ENCODE data around the gene RAB9A. TPM values are rescaled to one million over a fixed set of nuclear protein-coding genes. Genes with fewer than 3 reads are reported as not detected.

The RAB9A gene
- polyA plus RNA-seq, 1 of the 3 experiments (the other 2 are of a cell fraction), result 15.3 TPM

- no peaks in the 10 kb centered on the region for H3K9me2 ChIP-seq
- H4K20me1 ChIP-seq (ENCODE audit: insufficient read depth), result no peaks in the 10 kb centered on the region
- no peak overlapping the region for H3K4me2 ChIP-seq
- H3K27me3 ChIP-seq (ENCODE audit: insufficient read depth), result no peaks in the 10 kb centered on the region
- H3K79me2 ChIP-seq (ENCODE audit: insufficient read depth), result no peaks in the 10 kb centered on the region
- H3K27ac ChIP-seq (ENCODE audit: low read depth in 2 of 2, low read length in 1 of 2), result no peak overlapping the region
- no peaks in the 10 kb centered on the region for H3K36me3 ChIP-seq (replicated peaks in 1 of 2; ENCODE audit: control insufficient read depth in 1 of 2, insufficient read depth in 2 of 2, low read length in 1 of 2)
- 42% methylated on average over 9 of the region's 9 CpGs for WGBS (ENCODE audit: low lambda C conversion rate)
- TF ChIP-seq MEF2A (IDR thresholded peaks at IDR 0.05; ENCODE audit: borderline replicate concordance, low read depth), result no peak
- TF ChIP-seq TAF1 (IDR thresholded peaks at IDR 0.05; ENCODE audit: borderline replicate concordance, low read depth, low read length), result no peak
- no peak for TF ChIP-seq YY1 (IDR thresholded peaks at IDR 0.05; ENCODE audit: low read depth)
- TF ChIP-seq RCOR1 (IDR thresholded peaks at IDR 0.05; ENCODE audit: low read length), result no peak
- TF ChIP-seq FOXM1 (IDR thresholded peaks at IDR 0.05; ENCODE audit: low read depth), result no peak
- no peak for TF ChIP-seq NRF1 (IDR thresholded peaks at IDR 0.05; ENCODE audit: low read depth, low read length)
- no peak for TF ChIP-seq SIN3A (IDR thresholded peaks at IDR 0.05; ENCODE audit: borderline replicate concordance, low read depth, low read length)
- TF ChIP-seq EZH2phosphoT487 (IDR thresholded peaks at IDR 0.05; ENCODE audit: borderline replicate concordance, low read depth), result no peak
- TF ChIP-seq REST (IDR thresholded peaks at IDR 0.05; ENCODE audit: low read depth, low read length), result no peak
- TF ChIP-seq ELF1 (IDR thresholded peaks at IDR 0.05), result no peak
- no peak for TF ChIP-seq USF1 (IDR thresholded peaks at IDR 0.05; ENCODE audit: borderline replicate concordance, low read depth)
- TF ChIP-seq RFX5 (IDR thresholded peaks at IDR 0.05; ENCODE audit: low read length), result no peak
- no peak for TF ChIP-seq SMC3 (IDR thresholded peaks at IDR 0.05; ENCODE audit: low read depth, low read length)
- no peak for TF ChIP-seq ZBTB33 (IDR thresholded peaks at IDR 0.05; ENCODE audit: borderline replicate concordance, low read depth)
- no peak for TF ChIP-seq MXI1 (IDR thresholded peaks at IDR 0.05; ENCODE audit: low read depth, low read length)
- TF ChIP-seq PBX3 (IDR thresholded peaks at IDR 0.05), result no peak
- TF ChIP-seq JUND (IDR thresholded peaks at IDR 0.05), result no peak
- H3F3A ChIP-seq (replicated peaks; ENCODE audit: insufficient read depth), result peaks cover 8% of the 10 kb centered on the region
- H3K9me3 ChIP-seq, result no peaks in the 10 kb centered on the region
- no peak overlapping the region for H3K4me3 ChIP-seq (ENCODE audit: low read depth in 2 of 2, low read length in 1 of 2)
- no peaks in the 10 kb centered on the region for H3K4me1 ChIP-seq (ENCODE audit: control insufficient read depth in 1 of 2, insufficient read depth in 2 of 2, low read depth in 1 of 2, low read length in 1 of 2)
- DNase-seq, result no peak
- H2AFZ ChIP-seq (ENCODE audit: low read depth), result no peak overlapping the region
- CTCF ChIA-PET, result interaction anchor here (0.6 to 3.2 kb wide), 19 partner anchors 11 to 697 kb away, joined by 3 to 46 read pairs (median 4); partner anchors contain the start of gene GEMIN8
- H3K9ac ChIP-seq, result no peak overlapping the region
- POLR2A ChIA-PET, result no interaction called here
These were observed 43.3 kb upstream of the RAB9A start for GRCh38 chrX:13645464-13646153.

All from SK-N-SH (cell line).